ENCODE data around the gene FBXL14. TPM values are rescaled to one million over a fixed set of nuclear protein-coding genes. Genes with fewer than 3 reads are reported as not detected.

The FBXL14 gene
- total RNA-seq, 1 experiment from 2014 or later: 23.6 TPM

DNA sequence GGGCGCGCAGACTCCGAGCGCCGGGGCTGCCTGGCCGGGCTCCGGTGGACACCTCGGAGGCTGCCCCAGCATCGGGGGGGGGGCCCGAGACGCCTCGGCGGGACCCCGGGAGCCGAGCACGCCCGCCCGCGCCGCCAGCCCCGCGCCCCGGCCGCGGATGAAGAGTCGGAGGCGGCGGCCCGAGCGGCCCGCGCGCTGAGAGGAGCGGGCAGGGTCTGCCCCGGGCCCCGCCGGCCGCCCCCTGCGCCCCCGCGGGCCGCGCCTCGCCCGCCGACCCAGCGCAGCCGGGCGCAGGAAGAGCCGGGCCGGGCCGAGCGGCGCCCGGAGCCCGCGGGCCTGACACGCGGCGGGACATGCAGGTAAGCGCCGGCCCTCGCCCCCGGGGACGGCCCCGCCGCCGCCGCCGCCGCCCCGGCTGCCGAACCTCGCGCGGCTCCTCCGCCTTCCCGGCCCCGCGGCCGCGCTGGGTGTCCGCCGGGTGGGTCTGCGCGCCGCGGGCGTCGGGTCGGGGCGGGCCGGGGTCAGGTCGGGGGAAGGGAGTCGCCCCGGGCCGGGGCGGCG, 63.7 kb downstream of the FBXL14 start:
- BruUV-seq (replicated peaks): no TSS peak
- no peaks in the 10 kb centered on the region for H3K9me3 ChIP-seq
- H3K36me3 ChIP-seq (ENCODE audit: control insufficient read depth, insufficient read depth, low read length): no peaks in the 10 kb centered on the region
- POLR2A ChIA-PET: no interaction called here
- peak in 1 of 2 experiments; percentile 37 for DNase-seq
- intact Hi-C loops (cut with micrococcal nuclease; ENCODE audit: unreplicated experiment): no loop called here
- CTCF ChIA-PET: interaction anchor here (0.6 kb wide), 1 partner anchor 350 kb away, joined by 3 read pairs; no protein-coding TSS in a partner anchor
- Mint-ChIP-seq H3K27me3 (ENCODE audit: insufficient read depth, unreplicated experiment) (peaks cover 18% of the 10 kb centered on the region), H3K4me3 (ENCODE audit: unreplicated experiment) (peak overlapping the region; percentile 68), H3K36me3 (ENCODE audit: insufficient read depth, unreplicated experiment) (no peaks in the 10 kb centered on the region), H3K9me3 (ENCODE audit: unreplicated experiment) (no peaks in the 10 kb centered on the region), H3K27ac (ENCODE audit: unreplicated experiment) (no peak overlapping the region), H3K4me1 (ENCODE audit: low read depth, unreplicated experiment) (peaks cover 6% of the 10 kb centered on the region)
- peaks cover 4% of the 10 kb centered on the region; the same call in 1 of the 2 replicates for H3K4me1 ChIP-seq
- TF ChIP-seq, protein P1, sequence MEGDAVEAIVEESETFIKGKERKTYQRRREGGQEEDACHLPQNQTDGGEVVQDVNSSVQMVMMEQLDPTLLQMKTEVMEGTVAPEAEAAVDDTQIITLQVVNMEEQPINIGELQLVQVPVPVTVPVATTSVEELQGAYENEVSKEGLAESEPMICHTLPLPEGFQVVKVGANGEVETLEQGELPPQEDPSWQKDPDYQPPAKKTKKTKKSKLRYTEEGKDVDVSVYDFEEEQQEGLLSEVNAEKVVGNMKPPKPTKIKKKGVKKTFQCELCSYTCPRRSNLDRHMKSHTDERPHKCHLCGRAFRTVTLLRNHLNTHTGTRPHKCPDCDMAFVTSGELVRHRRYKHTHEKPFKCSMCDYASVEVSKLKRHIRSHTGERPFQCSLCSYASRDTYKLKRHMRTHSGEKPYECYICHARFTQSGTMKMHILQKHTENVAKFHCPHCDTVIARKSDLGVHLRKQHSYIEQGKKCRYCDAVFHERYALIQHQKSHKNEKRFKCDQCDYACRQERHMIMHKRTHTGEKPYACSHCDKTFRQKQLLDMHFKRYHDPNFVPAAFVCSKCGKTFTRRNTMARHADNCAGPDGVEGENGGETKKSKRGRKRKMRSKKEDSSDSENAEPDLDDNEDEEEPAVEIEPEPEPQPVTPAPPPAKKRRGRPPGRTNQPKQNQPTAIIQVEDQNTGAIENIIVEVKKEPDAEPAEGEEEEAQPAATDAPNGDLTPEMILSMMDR (IDR thresholded peaks at IDR 0.05; ENCODE audit: insufficient read depth in 1 of 2, low read depth in 1 of 2, low read length in 1 of 2, severe bottlenecking in 1 of 2, unreplicated experiment in 1 of 2): no peak
- H3K4me3 ChIP-seq (ENCODE audit: low read depth, low read length): peak overlapping the region; percentile 50
- H3K27me3 ChIP-seq (replicated peaks; ENCODE audit: control insufficient read depth, insufficient read depth, low read length): peaks cover 7% of the 10 kb centered on the region

DNA sequence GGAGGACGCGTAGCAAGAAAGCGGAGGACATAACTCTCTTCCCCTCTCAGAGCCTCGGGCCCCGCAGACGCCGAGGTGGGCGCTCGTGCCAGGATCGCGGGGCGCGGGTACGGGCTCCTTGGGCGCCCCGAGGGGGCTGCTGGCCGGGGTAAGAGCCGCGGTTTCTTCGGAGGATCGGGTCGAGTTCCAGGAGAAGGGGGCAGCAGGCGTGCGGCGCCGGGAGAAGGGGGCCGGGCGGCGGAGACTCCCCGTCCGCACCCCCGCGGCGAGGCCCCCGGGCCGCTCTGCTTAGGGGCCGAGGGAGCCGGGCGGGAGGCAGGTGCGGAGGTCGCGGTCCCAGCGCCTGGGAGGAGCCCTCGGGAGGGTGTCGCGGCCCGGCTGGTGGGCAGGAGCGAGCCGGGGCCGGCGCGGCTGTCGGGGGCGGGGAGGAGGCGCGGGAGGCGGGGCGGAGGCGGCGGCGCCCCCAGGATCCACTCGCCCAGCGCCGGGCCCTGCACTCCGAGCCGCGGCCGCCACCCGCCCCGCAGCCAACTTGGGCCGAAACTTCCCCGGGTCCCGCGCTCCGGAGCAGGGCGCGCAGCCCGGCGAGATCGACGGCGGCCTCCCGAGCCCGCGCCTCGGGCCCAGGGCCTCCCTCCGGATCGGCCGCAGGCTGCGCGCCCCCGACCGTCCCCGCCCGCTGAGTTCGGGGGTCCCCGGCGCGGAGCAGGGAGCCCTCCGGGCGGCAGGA, 64.4 kb downstream of the FBXL14 start:
- peak in 1 of 2 experiments; percentile 38 for DNase-seq
- intact Hi-C loops (cut with micrococcal nuclease; ENCODE audit: unreplicated experiment): no loop called here
- peak overlapping the region; percentile 31 for H3K4me3 ChIP-seq (ENCODE audit: low read depth, low read length)
- no peaks in the 10 kb centered on the region for H3K9me3 ChIP-seq
- H3K27me3 ChIP-seq (replicated peaks; ENCODE audit: control insufficient read depth, insufficient read depth, low read length): peaks cover 7% of the 10 kb centered on the region
- CTCF ChIA-PET: no interaction called here
- BruUV-seq (replicated peaks): no TSS peak
- H3K4me1 ChIP-seq: peaks cover 4% of the 10 kb centered on the region; the same call in 1 of the 2 replicates
- TF ChIP-seq, protein P1 (IDR thresholded peaks at IDR 0.05; ENCODE audit: insufficient read depth in 1 of 2, low read depth in 1 of 2, low read length in 1 of 2, severe bottlenecking in 1 of 2, unreplicated experiment in 1 of 2): no peak
- H3K27me3 Mint-ChIP-seq (ENCODE audit: insufficient read depth, unreplicated experiment): peaks cover 18% of the 10 kb centered on the region
- no peaks in the 10 kb centered on the region for H3K9me3 Mint-ChIP-seq (ENCODE audit: unreplicated experiment)
- no peak overlapping the region for H3K27ac Mint-ChIP-seq (ENCODE audit: unreplicated experiment)
- POLR2A ChIA-PET: no interaction called here
- H3K4me3 Mint-ChIP-seq (ENCODE audit: unreplicated experiment): peak overlapping the region; percentile 70
- no peaks in the 10 kb centered on the region for H3K36me3 ChIP-seq (ENCODE audit: control insufficient read depth, insufficient read depth, low read length)
- H3K4me1 Mint-ChIP-seq (ENCODE audit: low read depth, unreplicated experiment): peaks cover 6% of the 10 kb centered on the region
- H3K36me3 Mint-ChIP-seq (ENCODE audit: insufficient read depth, unreplicated experiment): no peaks in the 10 kb centered on the region

DNA sequence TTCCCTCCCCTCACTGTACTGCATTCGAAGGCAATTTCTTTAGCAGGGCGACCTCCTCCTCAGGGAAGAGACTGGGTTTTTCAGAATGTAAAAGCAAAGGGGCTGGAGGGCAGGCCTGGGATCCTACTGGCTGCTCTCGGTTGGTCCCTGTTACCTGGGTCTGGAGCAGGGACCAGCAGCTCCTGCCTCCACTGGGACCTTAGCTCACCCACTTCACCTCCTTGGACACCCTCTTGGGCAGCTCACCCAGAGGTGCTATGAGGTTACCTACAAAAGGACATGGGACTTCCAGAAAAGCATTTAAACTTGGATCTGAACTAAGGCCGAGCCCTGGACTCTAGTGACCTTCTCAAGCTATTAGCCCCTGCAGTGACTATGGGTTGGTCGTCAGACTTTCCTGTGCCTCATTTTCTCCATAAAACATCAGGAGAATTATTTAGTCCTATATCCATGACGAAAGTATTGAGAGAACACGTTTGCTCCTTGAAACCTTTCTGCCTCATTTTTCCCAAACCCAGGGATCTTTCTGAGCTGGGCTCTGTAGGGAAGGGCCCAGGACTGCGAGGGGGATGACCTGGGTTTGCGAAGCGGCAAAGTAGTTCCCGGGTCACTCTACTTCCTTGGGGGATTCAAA, 65.0 kb downstream of the FBXL14 start:
- Histone ChIP-seq H3K36me3 (ENCODE audit: control insufficient read depth, insufficient read depth, low read length) (no peaks in the 10 kb centered on the region), H3K4me1 (peaks cover 4% of the 10 kb centered on the region; the same call in 1 of the 2 replicates), H3K4me3 (ENCODE audit: low read depth, low read length) (no peak overlapping the region), H3K27me3 (replicated peaks; ENCODE audit: control insufficient read depth, insufficient read depth, low read length) (peaks cover 7% of the 10 kb centered on the region), H3K9me3 (no peaks in the 10 kb centered on the region)
- H3K27ac Mint-ChIP-seq (ENCODE audit: unreplicated experiment): no peak overlapping the region
- TF ChIP-seq, protein P1 (IDR thresholded peaks at IDR 0.05; ENCODE audit: insufficient read depth in 1 of 2, low read depth in 1 of 2, low read length in 1 of 2, severe bottlenecking in 1 of 2, unreplicated experiment in 1 of 2): no peak
- intact Hi-C loops (cut with micrococcal nuclease; ENCODE audit: unreplicated experiment): no loop called here
- H3K27me3 Mint-ChIP-seq (ENCODE audit: insufficient read depth, unreplicated experiment): peaks cover 18% of the 10 kb centered on the region
- CTCF ChIA-PET: interaction anchor here (0.9 kb wide), 1 partner anchor 12 kb away, joined by 7 read pairs; no protein-coding TSS in a partner anchor
- H3K4me1 Mint-ChIP-seq (ENCODE audit: low read depth, unreplicated experiment): peaks cover 6% of the 10 kb centered on the region
- POLR2A ChIA-PET: interaction anchor here (0.7 kb wide), 1 partner anchor 63 kb away, joined by 4 read pairs; no protein-coding TSS in a partner anchor
- peak overlapping the region; percentile 70 for H3K4me3 Mint-ChIP-seq (ENCODE audit: unreplicated experiment)
- BruUV-seq (replicated peaks): no TSS peak
- no peaks in the 10 kb centered on the region for H3K36me3 Mint-ChIP-seq (ENCODE audit: insufficient read depth, unreplicated experiment)
- no peak for DNase-seq
- no peaks in the 10 kb centered on the region for H3K9me3 Mint-ChIP-seq (ENCODE audit: unreplicated experiment)

Measured in Caco-2 (cell line).